ENCODE results near the gene WSCD1.

DNA sequence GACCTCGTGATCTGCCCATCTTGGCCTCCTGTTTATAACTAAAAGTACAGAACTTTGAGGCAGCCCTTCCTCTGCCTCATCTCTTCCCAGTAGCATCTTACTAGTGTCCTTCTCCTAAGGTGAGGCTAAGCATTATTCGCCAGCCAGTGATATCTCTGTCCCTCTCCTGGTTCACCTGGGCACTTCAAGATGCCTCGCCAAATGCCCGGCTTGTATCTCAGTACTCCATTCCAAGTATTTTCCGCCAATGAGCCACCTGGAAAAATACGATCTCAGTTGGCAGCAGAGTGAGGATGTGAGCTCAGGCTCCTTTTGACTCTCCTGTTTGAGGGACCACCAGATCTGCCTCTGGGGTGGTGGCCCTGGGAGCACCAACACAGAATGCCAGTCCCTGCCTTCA, 25.9 kb upstream of the WSCD1 start:
- TF ChIP-seq, protein P1, sequence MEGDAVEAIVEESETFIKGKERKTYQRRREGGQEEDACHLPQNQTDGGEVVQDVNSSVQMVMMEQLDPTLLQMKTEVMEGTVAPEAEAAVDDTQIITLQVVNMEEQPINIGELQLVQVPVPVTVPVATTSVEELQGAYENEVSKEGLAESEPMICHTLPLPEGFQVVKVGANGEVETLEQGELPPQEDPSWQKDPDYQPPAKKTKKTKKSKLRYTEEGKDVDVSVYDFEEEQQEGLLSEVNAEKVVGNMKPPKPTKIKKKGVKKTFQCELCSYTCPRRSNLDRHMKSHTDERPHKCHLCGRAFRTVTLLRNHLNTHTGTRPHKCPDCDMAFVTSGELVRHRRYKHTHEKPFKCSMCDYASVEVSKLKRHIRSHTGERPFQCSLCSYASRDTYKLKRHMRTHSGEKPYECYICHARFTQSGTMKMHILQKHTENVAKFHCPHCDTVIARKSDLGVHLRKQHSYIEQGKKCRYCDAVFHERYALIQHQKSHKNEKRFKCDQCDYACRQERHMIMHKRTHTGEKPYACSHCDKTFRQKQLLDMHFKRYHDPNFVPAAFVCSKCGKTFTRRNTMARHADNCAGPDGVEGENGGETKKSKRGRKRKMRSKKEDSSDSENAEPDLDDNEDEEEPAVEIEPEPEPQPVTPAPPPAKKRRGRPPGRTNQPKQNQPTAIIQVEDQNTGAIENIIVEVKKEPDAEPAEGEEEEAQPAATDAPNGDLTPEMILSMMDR (IDR thresholded peaks at IDR 0.05), result no peak
- TF ChIP-seq POLR2A (IDR thresholded peaks at IDR 0.05) (no peak), POLR2AphosphoS5 (IDR thresholded peaks at IDR 0.05) (no peak), EP300 (IDR thresholded peaks at IDR 0.05) (no peak)

Measured in upper lobe of left lung (tissue), 4 donors.